Neutrophil (primary cell): ENCODE measurements around the gene BCORL1.

Source experiments
- H3K27ac ChIP-seq: fragments of 200-600 bp; sonication (generic); 2 replicates; pipeline ENCODE4 v1.5.1; 2016; ENCODE audit warnings: mild to moderate bottlenecking, moderate library complexity
- H3K27me3 ChIP-seq: fragments of 200-600 bp; sonication (generic); 2 replicates; pipeline ENCODE4 v1.6.0; 2016; ENCODE audit warnings: mild to moderate bottlenecking
- H3K36me3 ChIP-seq: fragments of 200-600 bp; sonication (generic); 2 replicates; pipeline ENCODE4 v1.5.1; 2017
- H3K4me1 ChIP-seq, 2 experiments: fragments of 200-600 bp in 1 of 2; sonication (generic) in 1 of 2; 1 replicate in 1 of 2; 2 replicates in 1 of 2; pipeline versions ENCODE4 v1.5.1 to v1.6.1; 2013 to 2016; ENCODE audit warnings: low read depth in 1 of 2, low read length in 1 of 2, mild to moderate bottlenecking in 1 of 2, moderate library complexity in 1 of 2; ENCODE audit not compliant: control insufficient read depth in 1 of 2, insufficient read depth in 1 of 2
- H3K4me3 ChIP-seq, 2 experiments: fragments of 200-600 bp in 1 of 2; sonication (generic) in 1 of 2; 1 replicate in 1 of 2; 2 replicates in 1 of 2; pipeline ENCODE4 v1.5.1; 2013 to 2016; ENCODE audit warnings: low read depth in 1 of 2, low read length in 1 of 2, mild to moderate bottlenecking in 1 of 2, moderate library complexity in 1 of 2
- H3K9me3 ChIP-seq: fragments of 200-600 bp; sonication (generic); 2 replicates; pipeline ENCODE4 v1.5.1; 2016
- TF ChIP-seq, protein P1 (sequence below): fragments of 200-600 bp; sonication (generic); IDR thresholded peaks from 2 replicates; pipeline ENCODE4 v1.5.1; 2016; ENCODE audit warnings: antibody characterized with exemption

Gene BCORL1

DNA sequence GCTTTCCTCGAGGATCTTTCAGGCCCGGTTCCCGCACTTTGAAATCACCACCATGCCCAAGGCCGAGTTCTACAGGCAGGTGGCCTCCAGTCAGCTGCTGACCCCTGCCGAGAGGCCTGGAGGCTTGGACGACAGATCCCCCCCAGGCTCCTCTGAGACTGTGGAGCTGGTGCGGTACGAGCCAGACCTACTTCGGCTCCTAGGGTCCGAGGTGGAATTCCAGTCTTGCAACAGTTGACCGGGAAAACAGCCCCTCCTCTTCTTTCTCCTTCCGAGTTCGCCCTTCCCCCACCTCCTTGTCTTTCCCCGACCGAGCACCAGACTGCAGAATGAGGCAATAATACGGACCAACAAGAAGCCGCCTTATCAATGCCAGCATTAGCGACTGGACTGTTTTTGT, 73.5 kb downstream of the BCORL1 start:
- no peak overlapping the region for H3K27ac ChIP-seq
- H3K4me1 ChIP-seq, result peaks cover 5 to 10% of the 10 kb centered on the region in 2 experiments
- TF ChIP-seq, protein P1, sequence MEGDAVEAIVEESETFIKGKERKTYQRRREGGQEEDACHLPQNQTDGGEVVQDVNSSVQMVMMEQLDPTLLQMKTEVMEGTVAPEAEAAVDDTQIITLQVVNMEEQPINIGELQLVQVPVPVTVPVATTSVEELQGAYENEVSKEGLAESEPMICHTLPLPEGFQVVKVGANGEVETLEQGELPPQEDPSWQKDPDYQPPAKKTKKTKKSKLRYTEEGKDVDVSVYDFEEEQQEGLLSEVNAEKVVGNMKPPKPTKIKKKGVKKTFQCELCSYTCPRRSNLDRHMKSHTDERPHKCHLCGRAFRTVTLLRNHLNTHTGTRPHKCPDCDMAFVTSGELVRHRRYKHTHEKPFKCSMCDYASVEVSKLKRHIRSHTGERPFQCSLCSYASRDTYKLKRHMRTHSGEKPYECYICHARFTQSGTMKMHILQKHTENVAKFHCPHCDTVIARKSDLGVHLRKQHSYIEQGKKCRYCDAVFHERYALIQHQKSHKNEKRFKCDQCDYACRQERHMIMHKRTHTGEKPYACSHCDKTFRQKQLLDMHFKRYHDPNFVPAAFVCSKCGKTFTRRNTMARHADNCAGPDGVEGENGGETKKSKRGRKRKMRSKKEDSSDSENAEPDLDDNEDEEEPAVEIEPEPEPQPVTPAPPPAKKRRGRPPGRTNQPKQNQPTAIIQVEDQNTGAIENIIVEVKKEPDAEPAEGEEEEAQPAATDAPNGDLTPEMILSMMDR, result no peak
- no peak overlapping the region for H3K4me3 ChIP-seq
- peaks cover 52% of the 10 kb centered on the region for H3K36me3 ChIP-seq
- H3K9me3 ChIP-seq, result no peaks in the 10 kb centered on the region
- no peaks in the 10 kb centered on the region for H3K27me3 ChIP-seq

DNA sequence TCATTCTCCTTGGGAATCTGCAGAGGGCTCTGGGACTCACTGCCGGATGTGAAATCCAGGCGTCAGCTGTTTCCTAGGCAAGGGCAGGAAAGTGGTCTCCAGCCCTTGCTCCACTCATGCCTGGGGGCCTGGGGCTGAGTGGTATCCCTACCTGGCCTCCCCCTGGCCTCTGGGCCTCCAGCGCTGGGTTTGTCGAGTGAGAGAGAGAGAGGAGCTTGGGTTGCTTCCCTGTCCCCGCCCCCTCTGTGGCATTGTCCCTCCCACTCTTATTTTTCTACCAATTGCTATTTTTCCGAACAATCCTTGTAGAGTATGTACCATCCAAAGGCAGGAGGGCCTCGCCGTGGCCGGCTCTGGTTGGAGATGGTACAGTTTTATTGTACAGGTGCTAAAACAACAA, 74.8 kb downstream of the BCORL1 start:
- TF ChIP-seq, protein P1, result no peak
- Histone ChIP-seq H3K36me3 (peaks cover 39% of the 10 kb centered on the region), H3K4me3 (no peak overlapping the region), H3K27me3 (no peaks in the 10 kb centered on the region), H3K4me1 (peaks cover 8 to 12% of the 10 kb centered on the region in 2 experiments), H3K9me3 (no peaks in the 10 kb centered on the region), H3K27ac (no peak overlapping the region)

DNA sequence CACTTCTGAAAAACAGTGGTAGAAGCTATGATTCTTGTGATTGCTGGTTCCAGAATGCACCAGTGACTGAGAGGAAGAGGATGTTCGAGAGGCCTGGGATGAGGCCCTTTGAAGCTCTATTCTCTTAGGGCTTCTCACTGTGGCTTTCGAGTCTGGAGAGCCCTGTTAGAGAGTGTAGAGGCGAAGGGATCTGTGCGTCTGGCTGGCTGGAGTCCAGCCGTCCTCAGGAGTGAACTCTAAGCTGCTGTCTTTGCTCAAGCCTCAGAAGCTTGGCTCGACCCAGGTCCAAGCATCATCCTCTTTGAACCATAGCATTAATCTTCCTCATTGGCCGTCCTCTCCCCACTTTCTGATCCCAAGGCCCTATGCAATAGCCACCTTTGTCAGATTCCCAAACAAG, 76.2 kb downstream of the BCORL1 start:
- H3K27ac ChIP-seq, result peak overlapping the region; percentile 31
- no peaks in the 10 kb centered on the region for H3K27me3 ChIP-seq
- no peak overlapping the region for H3K4me3 ChIP-seq
- peaks cover 8 to 12% of the 10 kb centered on the region in 2 experiments for H3K4me1 ChIP-seq
- H3K9me3 ChIP-seq, result no peaks in the 10 kb centered on the region
- TF ChIP-seq, protein P1, result no peak
- H3K36me3 ChIP-seq, result peaks cover 24% of the 10 kb centered on the region

DNA sequence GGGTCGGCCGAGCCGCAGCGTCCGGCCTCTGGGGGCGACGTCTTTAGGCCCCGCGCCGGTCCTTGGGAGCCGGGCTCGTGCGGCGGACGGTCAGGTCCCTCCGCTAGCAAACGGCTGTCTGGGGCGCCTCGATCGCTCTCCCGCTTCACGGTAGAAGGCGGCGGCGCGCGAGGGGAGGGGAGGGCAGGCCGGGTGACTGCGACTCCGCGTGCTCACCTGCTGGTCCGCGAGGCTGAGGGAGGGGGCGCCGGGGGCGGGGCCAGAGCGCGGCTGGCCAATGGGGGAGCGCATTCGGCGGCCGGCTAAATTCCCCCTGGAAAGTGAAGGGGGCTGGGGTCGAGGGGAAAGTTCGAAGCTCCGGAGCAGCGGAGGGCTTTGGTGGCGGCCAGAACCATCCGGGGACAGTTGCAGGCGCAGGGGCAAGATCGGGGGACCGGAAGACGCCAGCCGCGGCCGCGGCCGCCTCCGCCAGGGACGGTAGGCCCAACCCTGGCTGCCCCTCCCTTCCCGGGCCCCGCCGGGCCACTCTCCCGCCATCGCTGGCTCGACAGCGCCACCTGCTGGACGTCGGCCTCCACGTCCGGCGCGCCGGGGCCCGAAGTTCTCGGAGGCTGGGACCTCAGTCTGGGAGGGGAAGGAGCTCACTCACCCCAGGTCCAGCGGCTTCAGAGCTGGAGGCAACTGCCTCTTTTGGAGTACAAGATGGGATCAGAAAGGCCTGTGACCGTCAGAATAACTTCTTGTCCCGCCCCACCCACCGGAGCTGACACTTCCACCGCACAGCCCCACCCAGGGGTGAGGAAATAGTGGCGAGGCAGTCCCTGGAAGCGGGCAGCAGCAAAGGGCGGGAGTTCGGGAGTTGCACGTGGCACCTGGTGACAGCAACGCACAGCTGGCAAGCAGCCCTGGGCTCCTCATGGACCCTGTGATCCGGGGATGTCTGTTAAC, 78.0 kb downstream of the BCORL1 start:
- H3K9me3 ChIP-seq, result no peaks in the 10 kb centered on the region
- H3K36me3 ChIP-seq, result peaks cover 23% of the 10 kb centered on the region
- peak overlapping the region; percentile 58 to 65 for H3K4me3 ChIP-seq
- peaks cover 8 to 12% of the 10 kb centered on the region in 2 experiments for H3K4me1 ChIP-seq
- H3K27ac ChIP-seq, result peak overlapping the region; percentile 50
- TF ChIP-seq, protein P1, result peak; percentile 86
- no peaks in the 10 kb centered on the region for H3K27me3 ChIP-seq

DNA sequence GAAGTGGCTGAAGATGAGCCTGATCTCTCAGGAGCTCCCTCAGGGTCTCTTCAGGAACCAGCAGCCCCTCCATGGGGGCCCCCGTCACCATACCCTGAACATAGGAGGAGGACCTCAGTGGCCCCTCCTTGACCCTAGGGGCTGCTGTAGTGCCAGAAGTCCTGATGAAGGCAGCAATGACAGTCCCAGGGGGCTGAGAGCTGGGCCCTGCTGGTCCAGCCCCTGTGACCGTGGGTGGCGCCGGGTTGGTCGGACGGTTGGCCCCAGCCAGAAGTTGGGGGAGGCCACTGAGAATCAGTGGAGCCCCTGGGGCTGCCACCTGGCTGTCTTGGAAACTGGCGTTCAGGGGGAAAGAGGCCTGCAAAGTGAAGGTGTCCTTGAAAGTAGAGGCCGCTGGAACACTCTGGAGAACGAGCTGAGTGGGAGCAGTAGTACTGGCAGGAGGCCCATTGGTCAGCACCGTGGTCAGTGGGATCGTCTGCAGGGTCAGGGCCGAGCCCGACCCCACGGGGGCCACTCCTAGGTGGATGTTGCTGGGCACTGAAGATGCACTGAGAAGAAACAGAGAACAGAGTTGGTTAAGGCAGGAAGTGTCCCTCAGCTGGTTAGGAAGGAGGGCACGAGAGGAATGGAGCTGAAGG, 84.7 kb downstream of the BCORL1 start:
- H3K4me3 ChIP-seq, result no peak overlapping the region
- peaks cover 74% of the 10 kb centered on the region for H3K36me3 ChIP-seq
- TF ChIP-seq, protein P1, result no peak
- H3K9me3 ChIP-seq, result no peaks in the 10 kb centered on the region
- H3K27ac ChIP-seq, result no peak overlapping the region
- no peaks in the 10 kb centered on the region for H3K4me1 ChIP-seq
- no peaks in the 10 kb centered on the region for H3K27me3 ChIP-seq
